ENCODE measurements around the gene SCML1. TPM values are rescaled to one million over a fixed set of nuclear protein-coding genes. Genes with fewer than 3 reads are reported as not detected.
A peak's percentile ranks its signal among the peaks of the same experiment; 100 is the strongest.

The SCML1 gene
- total RNA-seq, 1 experiment from 2014 or later = 1.6 TPM

- Histone ChIP-seq H2BK5ac (ENCODE audit: insufficient read length, low read length) (no peak overlapping the region), H3K56ac (ENCODE audit: insufficient read length, low read depth, low read length) (no peak overlapping the region), H3K4me1 (ENCODE audit: insufficient read depth, low read length) (no peaks in the 10 kb centered on the region; the same call in 1 of the 2 replicates), H2BK20ac (ENCODE audit: low read depth, low read length, poor library complexity, severe bottlenecking) (no peak overlapping the region), H2BK12ac (ENCODE audit: insufficient read length, low read depth, low read length) (no peak overlapping the region), H3K9ac (ENCODE audit: extremely low read depth, insufficient read length, low read length) (no peak overlapping the region), H3K14ac (ENCODE audit: insufficient read depth, low read length) (no peak overlapping the region), H3K79me1 (ENCODE audit: insufficient read depth, low read depth, low read length, poor library complexity, severe bottlenecking) (no peaks in the 10 kb centered on the region), H3K79me2 (ENCODE audit: insufficient read depth, low read length) (no peaks in the 10 kb centered on the region), H4K8ac (replicated peaks; ENCODE audit: insufficient read length, low read depth, low read length) (no peak overlapping the region), H4K20me1 (ENCODE audit: control insufficient read depth, insufficient read depth, insufficient read length) (no peaks in the 10 kb centered on the region), H3K18ac (ENCODE audit: insufficient read length, low read depth, low read length) (no peak overlapping the region), H2AFZ (ENCODE audit: low read length) (no peak overlapping the region), H3K23ac (ENCODE audit: insufficient read length, low read depth, low read length) (no peak overlapping the region), H4K91ac (ENCODE audit: insufficient read length, low read depth, low read length) (no peak overlapping the region), H2AK5ac (ENCODE audit: insufficient read length, low read length) (no peak overlapping the region), H2BK120ac (ENCODE audit: low read depth, low read length, poor library complexity, severe bottlenecking) (no peak overlapping the region), H3K4ac (ENCODE audit: low read depth, low read length) (no peak overlapping the region), H3K4me2 (ENCODE audit: insufficient read depth, insufficient read length, low read length) (no peak overlapping the region), H3K27me3 (ENCODE audit: insufficient read depth, low read length) (no peaks in the 10 kb centered on the region), H2BK15ac (ENCODE audit: low read depth, low read length) (no peak overlapping the region), H4K5ac (ENCODE audit: insufficient read length, low read depth, low read length) (no peak overlapping the region), H3K27ac (ENCODE audit: insufficient read length, low read depth, low read length) (no peak overlapping the region), H3T11ph (ENCODE audit: low read length) (no peak overlapping the region), H3K9me3 (ENCODE audit: control insufficient read depth, low read depth, low read length) (no peaks in the 10 kb centered on the region), H3K23me2 (ENCODE audit: insufficient read length, low read depth, low read length, poor library complexity, severe bottlenecking) (no peaks in the 10 kb centered on the region)
- WGBS (ENCODE audit: extremely low coverage, insufficient read length, low lambda C conversion rate) = no CpG with 5 or more reads among the region's 4 CpGs
- no peak for DNase-seq
- TF ChIP-seq, protein P1, sequence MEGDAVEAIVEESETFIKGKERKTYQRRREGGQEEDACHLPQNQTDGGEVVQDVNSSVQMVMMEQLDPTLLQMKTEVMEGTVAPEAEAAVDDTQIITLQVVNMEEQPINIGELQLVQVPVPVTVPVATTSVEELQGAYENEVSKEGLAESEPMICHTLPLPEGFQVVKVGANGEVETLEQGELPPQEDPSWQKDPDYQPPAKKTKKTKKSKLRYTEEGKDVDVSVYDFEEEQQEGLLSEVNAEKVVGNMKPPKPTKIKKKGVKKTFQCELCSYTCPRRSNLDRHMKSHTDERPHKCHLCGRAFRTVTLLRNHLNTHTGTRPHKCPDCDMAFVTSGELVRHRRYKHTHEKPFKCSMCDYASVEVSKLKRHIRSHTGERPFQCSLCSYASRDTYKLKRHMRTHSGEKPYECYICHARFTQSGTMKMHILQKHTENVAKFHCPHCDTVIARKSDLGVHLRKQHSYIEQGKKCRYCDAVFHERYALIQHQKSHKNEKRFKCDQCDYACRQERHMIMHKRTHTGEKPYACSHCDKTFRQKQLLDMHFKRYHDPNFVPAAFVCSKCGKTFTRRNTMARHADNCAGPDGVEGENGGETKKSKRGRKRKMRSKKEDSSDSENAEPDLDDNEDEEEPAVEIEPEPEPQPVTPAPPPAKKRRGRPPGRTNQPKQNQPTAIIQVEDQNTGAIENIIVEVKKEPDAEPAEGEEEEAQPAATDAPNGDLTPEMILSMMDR (conservative IDR thresholded peaks at IDR 0.05) = peak; percentile 86
- H3K4me1 Mint-ChIP-seq = peaks cover 16 to 18% of the 10 kb centered on the region in 2 experiments
- H3K27ac Mint-ChIP-seq = peak overlapping the region in 1 of 3 experiments; percentile 85; a peak in 2 of 7 replicates
- no peaks in the 10 kb centered on the region for H3K27me3 Mint-ChIP-seq (ENCODE audit: low read depth)
- no peak overlapping the region; a peak in 1 of 5 replicates for H3K4me3 Mint-ChIP-seq
- H3K9me3 Mint-ChIP-seq = no peaks in the 10 kb centered on the region
- H3K36me3 Mint-ChIP-seq (ENCODE audit: insufficient read depth in 1 of 3, low read depth in 3 of 3) = no peaks in the 10 kb centered on the region
Observed at GRCh38 chrX:17689971-17690409, 47.3 kb upstream of the SCML1 start.
